ENCODE measurements around the gene OSER1. TPM values are rescaled to one million over a fixed set of nuclear protein-coding genes. Genes with fewer than 3 reads are reported as not detected.

The OSER1 gene
- total RNA-seq, 1 experiment from 2014 or later = 79.7 TPM

- TF ChIP-seq CTCF (IDR thresholded peaks at IDR 0.05; ENCODE audit: insufficient read depth in 1 of 2, low read depth in 1 of 2, low read length in 1 of 2, severe bottlenecking in 1 of 2, unreplicated experiment in 1 of 2) = no peak
- Mint-ChIP-seq H3K4me1 (ENCODE audit: low read depth, unreplicated experiment) (peaks cover 27% of the 10 kb centered on the region), H3K27me3 (ENCODE audit: insufficient read depth, unreplicated experiment) (no peaks in the 10 kb centered on the region), H3K36me3 (ENCODE audit: insufficient read depth, unreplicated experiment) (peaks cover 4% of the 10 kb centered on the region), H3K27ac (ENCODE audit: unreplicated experiment) (peak within 1 kb of the TSS; percentile 13), H3K9me3 (ENCODE audit: unreplicated experiment) (no peaks in the 10 kb centered on the region), H3K4me3 (ENCODE audit: unreplicated experiment) (peak within 1 kb of the TSS; percentile 74)
- POLR2A ChIA-PET = interaction anchor here (0.8 to 2.4 kb wide), 3 partner anchors 9 to 50 kb away, joined by 4 to 15 read pairs (median 5); no protein-coding TSS in a partner anchor
- Histone ChIP-seq H3K9me3 (no peaks in the 10 kb centered on the region), H3K27me3 (replicated peaks; ENCODE audit: control insufficient read depth, insufficient read depth, low read length) (no peaks in the 10 kb centered on the region), H3K4me3 (ENCODE audit: low read depth, low read length) (peak within 1 kb of the TSS; percentile 38), H3K36me3 (ENCODE audit: control insufficient read depth, insufficient read depth, low read length) (no peaks in the 10 kb centered on the region), H3K4me1 (peaks cover 45% of the 10 kb centered on the region)
- DNase-seq = peak; percentile 82 to 87
- intact Hi-C loops (cut with micrococcal nuclease; ENCODE audit: unreplicated experiment) = loop anchor here (1.0 kb wide), 1 partner anchor 23 kb away; the partner anchor contains the start of gene OSER1
- CTCF ChIA-PET = interaction anchor here (0.6 to 6.0 kb wide), 10 partner anchors 30 to 284 kb away, joined by 3 to 439 read pairs (median 4); no protein-coding TSS in a partner anchor
- BruUV-seq (replicated peaks) = no TSS peak
Measured at GRCh38 chr20:44187054-44187771, 23.4 kb downstream of the OSER1 start, which contains the start of gene JPH2. JPH2 (minus strand) TSS chr20:44187188; CDS start chr20:44186705, 483 bp downstream.

GRCh38 chr20:44186674-44187053 lies 23.9 kb downstream of the OSER1 start:
- peaks cover 31% of the 10 kb centered on the region for H3K4me1 Mint-ChIP-seq (ENCODE audit: low read depth, unreplicated experiment)
- no peaks in the 10 kb centered on the region for H3K9me3 Mint-ChIP-seq (ENCODE audit: unreplicated experiment)
- Histone ChIP-seq H3K36me3 (ENCODE audit: control insufficient read depth, insufficient read depth, low read length) (no peaks in the 10 kb centered on the region), H3K9me3 (no peaks in the 10 kb centered on the region), H3K27me3 (replicated peaks; ENCODE audit: control insufficient read depth, insufficient read depth, low read length) (no peaks in the 10 kb centered on the region), H3K4me3 (ENCODE audit: low read depth, low read length) (peak overlapping the region; percentile 38), H3K4me1 (peaks cover 50% of the 10 kb centered on the region)
- H3K4me3 Mint-ChIP-seq (ENCODE audit: unreplicated experiment) = peak overlapping the region; percentile 74
- CTCF ChIA-PET = interaction anchor here (1.0 to 6.0 kb wide), 4 partner anchors 57 to 285 kb away, joined by 3 to 439 read pairs (median 4); no protein-coding TSS in a partner anchor
- POLR2A ChIA-PET = interaction anchor here (0.8 to 2.4 kb wide), 2 partner anchors 8 to 50 kb away, joined by 5 to 15 read pairs; no protein-coding TSS in a partner anchor
- H3K36me3 Mint-ChIP-seq (ENCODE audit: insufficient read depth, unreplicated experiment) = peaks cover 4% of the 10 kb centered on the region
- H3K27me3 Mint-ChIP-seq (ENCODE audit: insufficient read depth, unreplicated experiment) = no peaks in the 10 kb centered on the region
- TF ChIP-seq CTCF (IDR thresholded peaks at IDR 0.05; ENCODE audit: insufficient read depth in 1 of 2, low read depth in 1 of 2, low read length in 1 of 2, severe bottlenecking in 1 of 2, unreplicated experiment in 1 of 2) = no peak
- no TSS peak for BruUV-seq (replicated peaks)
- no peak for DNase-seq
- H3K27ac Mint-ChIP-seq (ENCODE audit: unreplicated experiment) = peak overlapping the region; percentile 13
- intact Hi-C loops (cut with micrococcal nuclease; ENCODE audit: unreplicated experiment) = loop anchor here (1.0 kb wide), 1 partner anchor 24 kb away; the partner anchor contains the start of gene OSER1

- no TSS peak for BruUV-seq (replicated peaks)
- Mint-ChIP-seq H3K36me3 (ENCODE audit: insufficient read depth, unreplicated experiment) (peaks cover 4% of the 10 kb centered on the region), H3K4me3 (ENCODE audit: unreplicated experiment) (peak overlapping the region; percentile 74), H3K4me1 (ENCODE audit: low read depth, unreplicated experiment) (peaks cover 35% of the 10 kb centered on the region), H3K9me3 (ENCODE audit: unreplicated experiment) (no peaks in the 10 kb centered on the region), H3K27me3 (ENCODE audit: insufficient read depth, unreplicated experiment) (no peaks in the 10 kb centered on the region), H3K27ac (ENCODE audit: unreplicated experiment) (peak overlapping the region; percentile 13)
- POLR2A ChIA-PET = no interaction called here
- Histone ChIP-seq H3K27me3 (replicated peaks; ENCODE audit: control insufficient read depth, insufficient read depth, low read length) (no peaks in the 10 kb centered on the region), H3K36me3 (ENCODE audit: control insufficient read depth, insufficient read depth, low read length) (no peaks in the 10 kb centered on the region), H3K4me3 (ENCODE audit: low read depth, low read length) (peak overlapping the region; percentile 38), H3K9me3 (no peaks in the 10 kb centered on the region), H3K4me1 (peaks cover 55% of the 10 kb centered on the region)
- DNase-seq = no peak
- CTCF ChIA-PET = interaction anchor here (1.6 to 3.6 kb wide), 2 partner anchors 69 to 285 kb away, joined by 4 to 14 read pairs; no protein-coding TSS in a partner anchor
- TF ChIP-seq CTCF (IDR thresholded peaks at IDR 0.05; ENCODE audit: insufficient read depth in 1 of 2, low read depth in 1 of 2, low read length in 1 of 2, severe bottlenecking in 1 of 2, unreplicated experiment in 1 of 2) = no peak
- intact Hi-C loops (cut with micrococcal nuclease; ENCODE audit: unreplicated experiment) = no loop called here
Measured at GRCh38 chr20:44186201-44186600, 24.4 kb downstream of the OSER1 start.

Measured in Caco-2 (cell line).